CD4-positive, alpha-beta T cell treated with Interferon gamma for 1 hour (primary cell): ENCODE measurements around the gene IMMP2L.

Experiments used
- DNase-seq: peaks from one replicate; pipeline ENCODE4 v3.0.0-alpha.2; 2020

IMMP2L gene

GRCh38 chr7:110762546-110763225 lies 799.6 kb downstream of the IMMP2L start:
- DNase-seq = no peak

GRCh38 chr7:110760341-110760740 lies 802.0 kb downstream of the IMMP2L start:
- DNase-seq = no peak

- no peak for DNase-seq
These were observed 803.2 kb downstream of the IMMP2L start for GRCh38 chr7:110759069-110759468.

GRCh38 chr7:110754649-110755048 lies 807.6 kb downstream of the IMMP2L start:
- no peak for DNase-seq

GRCh38 chr7:110750931-110751605 lies 811.2 kb downstream of the IMMP2L start:
- DNase-seq = no peak

GRCh38 chr7:110733221-110733620 lies 829.1 kb downstream of the IMMP2L start:
- no peak for DNase-seq

- DNase-seq = no peak
These were observed 837.5 kb downstream of the IMMP2L start for GRCh38 chr7:110724811-110725210.

- DNase-seq = no peak
These were observed 840.9 kb downstream of the IMMP2L start for GRCh38 chr7:110721395-110721794.

- DNase-seq = no peak
These were observed 841.7 kb downstream of the IMMP2L start for GRCh38 chr7:110720626-110721025.

- no peak for DNase-seq
These were observed 842.6 kb downstream of the IMMP2L start for GRCh38 chr7:110719741-110720140.

GRCh38 chr7:110718503-110719205 lies 843.6 kb downstream of the IMMP2L start:
- no peak for DNase-seq

- no peak for DNase-seq
These were observed 858.1 kb downstream of the IMMP2L start for GRCh38 chr7:110704225-110704624.

GRCh38 chr7:110698576-110698975 lies 863.7 kb downstream of the IMMP2L start:
- no peak for DNase-seq

GRCh38 chr7:110693344-110693743 lies 868.9 kb downstream of the IMMP2L start:
- DNase-seq = no peak

GRCh38 chr7:110688908-110689307 lies 873.4 kb downstream of the IMMP2L start:
- DNase-seq = no peak

- no peak for DNase-seq
These were observed 876.4 kb downstream of the IMMP2L start for GRCh38 chr7:110685899-110686298.

GRCh38 chr7:110681941-110682340 lies 880.4 kb downstream of the IMMP2L start:
- no peak for DNase-seq

- no peak for DNase-seq
These were observed 884.9 kb downstream of the IMMP2L start for GRCh38 chr7:110677405-110677804.

GRCh38 chr7:110676785-110677184 lies 885.5 kb downstream of the IMMP2L start:
- DNase-seq = no peak

- DNase-seq = no peak
These were observed 886.7 kb downstream of the IMMP2L start for GRCh38 chr7:110675383-110676103.

GRCh38 chr7:110673148-110673547 lies 889.1 kb downstream of the IMMP2L start:
- no peak for DNase-seq

GRCh38 chr7:110669410-110669809 lies 892.9 kb downstream of the IMMP2L start:
- no peak for DNase-seq

- DNase-seq = no peak
These were observed 897.5 kb downstream of the IMMP2L start for GRCh38 chr7:110664803-110665202.
